ENCODE results near the gene OR10P1. TPM values are rescaled to one million over a fixed set of nuclear protein-coding genes. Genes with fewer than 3 reads are reported as not detected.

Gene OR10P1
- total and polyA plus RNA-seq, 2 donors (not counting 1 experiment from before 2014, with no cell fraction given), result not detected

- Mint-ChIP-seq H3K9me3 (ENCODE audit: insufficient read depth) (no peaks in the 10 kb centered on the region), H3K27me3 (no peaks in the 10 kb centered on the region), H3K4me3 (no peak overlapping the region), H3K27ac (no peak overlapping the region), H3K4me1 (peaks cover 29% of the 10 kb centered on the region)
- ATAC-seq (ENCODE audit: low read depth) (no peak), DNase-seq (no peak)
- Histone ChIP-seq H3K4me2 (replicated peaks; ENCODE audit: low read depth, low read length, poor library complexity, severe bottlenecking) (no peak overlapping the region), H3K9ac (ENCODE audit: low read length) (no peak overlapping the region), H3K27ac (ENCODE audit: low read length in 2 of 2) (no peak overlapping the region), H4K20me1 (ENCODE audit: control insufficient read depth, insufficient read depth, low read length, poor library complexity, severe bottlenecking) (no peaks in the 10 kb centered on the region), H2AFZ (ENCODE audit: insufficient read depth, low read depth, low read length, poor library complexity, severe bottlenecking) (no peak overlapping the region), H3K79me2 (ENCODE audit: control insufficient read depth, insufficient read depth, low read length) (no peaks in the 10 kb centered on the region), H3K4me1 (ENCODE audit: control insufficient read depth in 2 of 2, insufficient read depth in 2 of 2, low read length in 2 of 2) (peaks cover 23 to 37% of the 10 kb centered on the region in 2 donors), H3K36me3 (replicated peaks in 1 of 2; ENCODE audit: control extremely low read depth in 1 of 2, control insufficient read depth in 1 of 2, extremely low read depth in 1 of 2, insufficient read depth in 2 of 2, low read length in 1 of 2) (no peaks in the 10 kb centered on the region), H3K9me3 (ENCODE audit: control extremely low read depth in 1 of 3, control insufficient read depth in 2 of 3, insufficient read depth in 1 of 3, low read length in 2 of 3) (no peaks in the 10 kb centered on the region), H3K4me3 (ENCODE audit: control extremely low read depth in 1 of 5, extremely low read depth in 1 of 5, insufficient read depth in 1 of 5, low read depth in 2 of 5, low read length in 4 of 5) (no peak overlapping the region), H3K27me3 (replicated peaks in 1 of 4; ENCODE audit: control extremely low read depth in 1 of 4, control insufficient read depth in 3 of 4, insufficient read depth in 4 of 4, low read length in 3 of 4) (no peaks in the 10 kb centered on the region)
- ChIA-PET CTCF (interaction anchor here (0.7 to 3.5 kb wide), 2 partner anchors 30 to 103 kb away, joined by 3 to 9 read pairs; no protein-coding TSS in a partner anchor), POLR2A (interaction anchor here (0.7 kb wide), 1 partner anchor 488 kb away, joined by 5 read pairs; no protein-coding TSS in a partner anchor)
- intact Hi-C loops (cut with micrococcal nuclease), result no loop called here
- TF ChIP-seq EZH2 (IDR thresholded peaks at IDR 0.05; ENCODE audit: borderline replicate concordance, insufficient read depth, low read depth, low read length, poor library complexity, severe bottlenecking) (no peak), CTCF (IDR thresholded peaks at IDR 0.05) (no peak)
- 90% methylated on average over 9 of the region's 9 CpGs for WGBS (ENCODE audit: insufficient coverage)
Measured at GRCh38 chr12:55686366-55687010, 49.8 kb downstream of the OR10P1 start.

Small RNA genes lying within 50 kb of the gene (small RNA-seq; reads per million reads assigned to genes)
- gene AC009779.5 (ENCODE audit: insufficient read length, low read depth, low replicate concordance), result not detected

Other genes starting within 250 kb of the OR10P1 start
- gene OR6C65, start 236.4 kb upstream of the OR10P1 start, total RNA-seq, result not detected in 2 replicates
- not detected in 2 replicates for gene OR6C65, start 236.4 kb upstream of the OR10P1 start, polyA plus RNA-seq
- gene OR6C76, start 210.6 kb upstream of the OR10P1 start, total RNA-seq, result not detected in 2 replicates
- not detected in 2 replicates for gene OR6C76, start 210.6 kb upstream of the OR10P1 start, polyA plus RNA-seq
- gene OR6C2, start 192.8 kb upstream of the OR10P1 start, total RNA-seq, result not detected in 2 replicates
- gene OR6C2, start 192.8 kb upstream of the OR10P1 start, polyA plus RNA-seq, result not detected in 2 replicates
- gene OR6C70, start 166.8 kb upstream of the OR10P1 start, total RNA-seq, result not detected in 2 replicates
- gene OR6C70, start 166.8 kb upstream of the OR10P1 start, polyA plus RNA-seq, result not detected in 2 replicates
- gene OR6C68, start 144.5 kb upstream of the OR10P1 start, total RNA-seq, result not detected in 2 replicates
- not detected in 2 replicates for gene OR6C68, start 144.5 kb upstream of the OR10P1 start, polyA plus RNA-seq
- not detected in 2 replicates for gene OR6C4, start 87.3 kb upstream of the OR10P1 start, total RNA-seq
- not detected in 2 replicates for gene OR6C4, start 87.3 kb upstream of the OR10P1 start, polyA plus RNA-seq
- 0.17 TPM in 1 of 2 replicates, not detected in the other for gene OR2AP1, start 64.4 kb upstream of the OR10P1 start, total RNA-seq
- gene OR2AP1, start 64.4 kb upstream of the OR10P1 start, polyA plus RNA-seq, result not detected in 2 replicates
- gene ITGA7, start 71.0 kb downstream of the OR10P1 start, total RNA-seq, result 2.4 and 2.7 TPM in 2 replicates
- 3.3 and 5.2 TPM in 2 replicates for gene ITGA7, start 71.0 kb downstream of the OR10P1 start, polyA plus RNA-seq
- gene BLOC1S1, start 79.2 kb downstream of the OR10P1 start, total RNA-seq, result 67.1 and 71.1 TPM in 2 replicates
- gene BLOC1S1, start 79.2 kb downstream of the OR10P1 start, polyA plus RNA-seq, result 176 and 229 TPM in 2 replicates
- gene RDH5, start 83.5 kb downstream of the OR10P1 start, total RNA-seq, result 37.8 and 38.1 TPM in 2 replicates
- gene RDH5, start 83.5 kb downstream of the OR10P1 start, polyA plus RNA-seq, result 32.6 and 34.0 TPM in 2 replicates
- gene CD63, start 92.1 kb downstream of the OR10P1 start, total RNA-seq, result 104 TPM in 2 replicates
- gene CD63, start 92.1 kb downstream of the OR10P1 start, polyA plus RNA-seq, result 43.0 and 52.0 TPM in 2 replicates
- gene GDF11, start 106.2 kb downstream of the OR10P1 start, total RNA-seq, result 11.3 and 12.2 TPM in 2 replicates
- gene GDF11, start 106.2 kb downstream of the OR10P1 start, polyA plus RNA-seq, result 4.4 and 4.5 TPM in 2 replicates
- 42.8 and 46.4 TPM in 2 replicates for gene SARNP, start 180.8 kb downstream of the OR10P1 start, total RNA-seq
- 22.6 and 33.3 TPM in 2 replicates for gene SARNP, start 180.8 kb downstream of the OR10P1 start, polyA plus RNA-seq
- 41.9 and 43.1 TPM in 2 replicates for gene ORMDL2, start 181.1 kb downstream of the OR10P1 start, total RNA-seq
- 13.3 and 22.7 TPM in 2 replicates for gene ORMDL2, start 181.1 kb downstream of the OR10P1 start, polyA plus RNA-seq
- 35.4 and 38.4 TPM in 2 replicates for gene DNAJC14, start 192.7 kb downstream of the OR10P1 start, total RNA-seq
- gene DNAJC14, start 192.7 kb downstream of the OR10P1 start, polyA plus RNA-seq, result 6.4 and 11.0 TPM in 2 replicates
- gene MMP19, start 206.0 kb downstream of the OR10P1 start, total RNA-seq, result 0.12 and 0.42 TPM in 2 replicates
- gene MMP19, start 206.0 kb downstream of the OR10P1 start, polyA plus RNA-seq, result not detected in 2 replicates